Medulla oblongata (tissue), 1 donor: ENCODE data around the gene PRCP.

Experiments used
- DNase-seq: peaks from one replicate; pipeline ENCODE4 v3.0.0-alpha.2; 2015; ENCODE audit errors: extremely low spot score

Gene PRCP

DNA sequence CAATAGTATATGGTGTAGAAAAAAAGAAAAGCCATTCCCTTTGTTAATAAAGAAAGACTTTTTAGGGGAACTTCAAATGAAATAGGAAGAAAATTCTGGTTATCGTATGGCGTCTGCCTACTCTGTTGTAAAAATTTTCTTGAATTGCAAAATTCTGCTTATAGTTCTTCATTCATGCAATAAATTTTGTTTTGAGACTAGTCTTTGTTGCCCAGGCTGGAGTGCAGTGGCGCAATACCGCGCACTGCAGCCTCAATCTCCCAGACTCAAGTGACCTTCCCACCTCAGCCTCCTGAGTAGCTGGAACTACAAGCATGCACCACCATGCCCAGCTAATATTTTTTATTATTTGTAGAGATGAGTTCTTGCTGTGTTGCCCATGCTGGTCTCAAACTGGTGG, 7.1 kb upstream of the PRCP start:
- no peak for DNase-seq

DNA sequence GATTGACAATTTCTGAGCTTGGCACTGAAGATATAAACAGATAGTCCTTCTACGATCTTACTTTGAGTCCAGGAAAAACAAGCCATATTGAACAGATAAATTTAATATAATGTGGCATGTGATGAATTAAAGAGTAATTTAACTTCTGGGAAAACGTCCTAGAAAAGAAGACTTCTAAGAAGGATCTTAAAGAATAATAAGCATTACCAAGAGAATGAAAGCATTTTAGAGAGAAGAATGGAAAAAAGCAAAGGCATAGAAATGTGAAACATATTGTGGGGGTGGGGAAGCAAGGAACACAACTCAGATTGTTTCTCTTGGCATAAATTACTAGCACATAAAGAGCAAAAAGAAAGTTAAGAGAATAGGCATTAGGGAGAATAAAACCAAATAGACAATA, 6.7 kb upstream of the PRCP start:
- DNase-seq: peak; percentile 10

DNA sequence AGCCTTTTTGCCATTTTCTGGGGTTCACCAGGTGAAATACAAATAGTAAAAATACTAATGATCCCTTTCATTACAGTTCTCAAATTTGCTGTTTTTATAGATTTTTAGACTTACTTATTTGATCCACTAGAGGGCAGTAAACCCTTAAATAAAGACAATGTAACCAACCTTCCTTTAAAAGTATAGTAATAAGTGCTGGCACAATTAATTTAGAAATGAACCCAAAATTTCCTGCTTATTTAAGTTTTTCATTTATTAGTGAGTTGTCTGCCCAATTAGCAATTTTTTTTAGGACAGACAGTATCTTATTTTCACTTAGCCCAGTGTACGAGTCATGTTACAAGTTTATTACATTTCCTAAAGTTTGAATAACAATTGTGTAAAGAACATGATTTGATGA, 6.0 kb upstream of the PRCP start:
- DNase-seq: peak; percentile 53

- DNase-seq: no peak
These were observed 3.8 kb upstream of the PRCP start for GRCh38 chr11:82903843-82904586.

GRCh38 chr11:82902880-82903279, 2.6 kb upstream of the PRCP start:
- DNase-seq: no peak

GRCh38 chr11:82901922-82902485, 1.8 kb upstream of the PRCP start:
- no peak for DNase-seq

DNA sequence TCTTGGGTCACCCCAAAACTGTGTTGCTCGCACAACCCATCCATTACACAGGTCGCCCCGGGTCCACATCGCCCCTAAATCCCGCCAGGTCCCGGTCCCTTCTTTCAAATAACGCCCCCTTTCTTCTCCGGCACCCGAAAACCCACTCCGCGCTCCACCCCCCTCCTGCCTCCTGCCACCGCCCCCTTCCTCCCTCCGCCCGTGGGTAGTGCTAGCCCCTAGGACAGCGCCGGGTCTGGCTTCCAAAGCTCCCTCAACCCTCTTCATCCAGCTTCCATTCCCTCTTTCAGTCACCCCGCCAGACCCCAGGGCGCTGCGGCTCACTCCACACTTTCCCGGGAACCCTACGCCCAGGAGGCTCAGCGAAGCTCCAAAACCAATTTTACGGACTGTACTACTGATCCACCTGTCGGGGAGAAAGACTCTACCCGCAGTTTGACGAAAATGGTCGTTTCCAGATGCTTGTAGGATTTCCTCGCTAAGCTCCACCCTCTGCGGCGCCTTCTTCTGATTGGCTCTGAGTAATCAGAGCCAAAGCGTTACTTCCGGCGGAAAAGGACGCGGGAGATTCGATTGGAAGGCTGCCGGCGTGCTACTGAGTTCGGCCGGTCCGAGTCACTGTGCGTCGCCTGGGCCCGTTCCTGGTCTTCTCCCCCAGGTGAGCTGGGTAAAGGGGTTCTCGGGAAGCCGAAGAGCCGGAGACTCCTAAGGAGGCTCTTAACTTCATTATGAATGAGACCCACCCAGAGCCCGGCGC, 1.1 kb upstream of the PRCP start, which contains the start of gene DDIAS:
TSS of gene DDIAS (plus strand) at position 572 of the 757 bp plus-strand sequence. CDS start 13,003 bp downstream, outside the sequence.
- peak; percentile 99 for DNase-seq

- DNase-seq: no peak
These were observed 313 bp downstream of the PRCP start for GRCh38 chr11:82899957-82900276.

DNA sequence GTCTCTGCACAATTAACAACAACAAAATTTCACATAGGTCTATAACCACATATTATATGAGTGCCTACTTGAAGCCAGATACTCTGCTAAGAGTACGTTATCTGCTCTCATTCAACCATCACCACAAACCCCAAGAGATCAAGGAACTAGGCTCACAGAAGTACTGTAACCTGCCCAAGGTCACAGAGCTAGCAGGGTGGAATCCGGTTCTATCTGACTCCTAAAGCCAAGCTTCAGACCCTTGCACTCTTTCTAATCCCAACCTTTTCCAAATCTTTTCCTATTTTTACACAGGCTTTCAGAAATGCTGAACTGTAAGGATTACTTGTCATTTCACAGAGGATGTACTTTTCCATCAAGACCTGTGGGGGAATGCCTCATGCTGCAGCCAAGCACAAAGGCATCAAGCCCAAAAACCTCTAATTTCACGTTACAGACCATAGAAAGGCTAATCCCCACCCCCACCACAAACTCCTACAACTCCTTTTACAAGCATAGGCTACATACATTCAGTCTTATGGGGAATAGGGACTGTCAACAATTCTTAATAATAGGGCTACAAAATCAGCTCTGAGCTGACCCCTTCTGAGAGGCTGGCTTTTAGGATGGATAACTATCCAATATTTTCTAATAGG, 927 bp downstream of the PRCP start:
- peak; percentile 20 for DNase-seq

DNA sequence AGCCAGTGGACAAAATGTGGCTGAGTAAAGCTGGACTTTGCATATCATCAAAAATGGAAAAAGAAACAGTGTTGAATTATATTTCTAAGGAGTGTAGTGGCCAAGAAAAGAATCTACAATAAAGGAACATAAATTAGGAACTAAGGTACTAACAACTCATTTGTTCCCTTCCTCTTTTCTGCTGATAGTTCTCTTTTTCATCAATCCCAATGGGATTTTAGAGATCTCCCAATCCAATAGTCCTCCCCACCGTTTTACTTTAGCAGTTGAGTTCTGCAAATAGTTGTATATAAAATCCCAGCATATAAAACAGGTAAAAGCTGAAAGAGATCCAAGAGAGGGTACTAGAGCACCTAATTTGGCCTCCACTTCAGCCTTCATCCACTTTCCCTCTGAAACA, 2.0 kb downstream of the PRCP start:
- DNase-seq: peak; percentile 11

GRCh38 chr11:82896183-82896582, 4.0 kb downstream of the PRCP start:
- no peak for DNase-seq

DNA sequence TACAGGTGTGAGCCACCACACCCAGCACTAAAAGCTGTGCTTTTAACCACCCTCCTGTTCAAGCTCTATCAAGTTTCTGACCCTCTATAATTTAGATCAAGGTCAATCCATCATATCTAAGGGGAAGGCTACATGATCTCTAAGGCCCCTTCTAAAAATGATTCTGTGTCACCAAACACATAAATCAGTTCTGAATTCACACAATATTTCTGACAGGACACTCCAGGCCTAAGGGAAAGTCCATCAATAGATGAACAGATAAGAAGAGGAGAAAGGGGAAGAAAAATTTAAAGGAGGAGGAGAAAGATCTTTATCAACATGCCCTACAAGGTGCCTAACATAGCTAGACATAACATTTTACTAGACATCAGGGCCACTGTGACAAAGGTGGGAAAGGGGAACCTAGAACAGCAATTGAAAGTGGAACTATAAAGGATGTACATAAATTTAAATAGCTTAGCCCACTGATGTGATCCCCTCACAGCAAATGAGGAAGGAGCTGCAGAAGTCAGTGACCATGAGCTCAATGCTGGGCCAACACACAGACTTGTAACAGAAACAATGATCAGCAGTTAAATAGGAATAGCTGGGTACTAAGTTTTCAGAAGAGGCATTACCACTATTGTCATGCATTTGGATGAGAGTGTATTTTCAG, 4.7 kb downstream of the PRCP start:
- DNase-seq: peak; percentile 42

DNA sequence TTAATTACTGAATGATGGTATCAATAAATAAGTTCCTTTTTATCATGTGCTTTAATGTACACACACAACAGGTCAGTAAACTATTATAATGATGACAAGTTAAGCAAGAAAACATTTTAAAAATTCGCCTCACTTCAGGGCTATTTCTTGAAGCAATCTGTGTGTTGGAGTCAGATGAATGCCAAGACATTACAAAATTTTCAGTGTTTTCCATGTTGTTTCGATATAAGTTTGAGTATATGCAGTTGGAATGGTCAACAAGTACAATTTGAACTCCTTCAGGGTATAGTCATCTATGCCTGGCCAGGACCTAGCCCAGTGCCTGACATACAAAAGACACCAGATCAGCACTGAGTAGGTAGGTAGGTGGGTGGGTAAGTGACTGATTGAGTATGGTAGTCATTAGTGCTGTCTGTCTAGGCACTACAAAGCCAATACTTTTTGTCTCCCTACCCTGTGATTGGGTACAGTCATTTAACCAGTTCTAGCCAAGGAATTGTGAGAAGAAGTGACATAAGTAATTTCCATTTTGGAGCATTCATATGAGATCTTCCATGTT, 7.5 kb downstream of the PRCP start:
- DNase-seq: no peak

- DNase-seq: no peak
These were observed 9.3 kb downstream of the PRCP start for GRCh38 chr11:82890936-82891335.

DNA sequence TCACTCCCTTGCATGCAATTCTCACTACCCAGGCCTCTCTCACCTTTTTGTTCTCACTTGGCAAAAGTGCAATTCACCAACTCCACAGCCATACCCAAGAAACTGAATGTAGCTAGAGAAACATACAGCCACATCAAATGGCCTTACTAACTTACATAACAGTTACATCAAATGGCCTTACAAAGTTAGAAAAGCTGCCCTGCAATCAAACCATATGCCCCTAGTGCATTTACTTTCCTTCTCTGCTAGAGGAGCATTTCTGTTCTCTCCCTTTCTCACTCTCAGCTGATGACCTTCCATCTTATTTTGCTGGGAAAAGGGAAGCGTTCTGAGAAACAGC, 10.3 kb downstream of the PRCP start:
- DNase-seq: no peak

- DNase-seq: peak; percentile 50
These were observed 10.9 kb downstream of the PRCP start for GRCh38 chr11:82889133-82890001.

- DNase-seq: peak; percentile 38
These were observed 16.4 kb downstream of the PRCP start for GRCh38 chr11:82883853-82884252.

- DNase-seq: no peak
These were observed 25.3 kb downstream of the PRCP start for GRCh38 chr11:82874646-82875523.

GRCh38 chr11:82873919-82874333, 26.3 kb downstream of the PRCP start:
- DNase-seq: no peak
